GM21723 (cell line): ENCODE data around the gene TMEM19.

ENCODE experiments used
- ATAC-seq: cut with Tn5 transposase; IDR thresholded peaks from one replicate; pipeline ENCODE4 v1.9.1; 2021; ENCODE audit warnings: mild to moderate bottlenecking, moderate library complexity; ENCODE audit not compliant: unreplicated experiment

The TMEM19 gene

DNA sequence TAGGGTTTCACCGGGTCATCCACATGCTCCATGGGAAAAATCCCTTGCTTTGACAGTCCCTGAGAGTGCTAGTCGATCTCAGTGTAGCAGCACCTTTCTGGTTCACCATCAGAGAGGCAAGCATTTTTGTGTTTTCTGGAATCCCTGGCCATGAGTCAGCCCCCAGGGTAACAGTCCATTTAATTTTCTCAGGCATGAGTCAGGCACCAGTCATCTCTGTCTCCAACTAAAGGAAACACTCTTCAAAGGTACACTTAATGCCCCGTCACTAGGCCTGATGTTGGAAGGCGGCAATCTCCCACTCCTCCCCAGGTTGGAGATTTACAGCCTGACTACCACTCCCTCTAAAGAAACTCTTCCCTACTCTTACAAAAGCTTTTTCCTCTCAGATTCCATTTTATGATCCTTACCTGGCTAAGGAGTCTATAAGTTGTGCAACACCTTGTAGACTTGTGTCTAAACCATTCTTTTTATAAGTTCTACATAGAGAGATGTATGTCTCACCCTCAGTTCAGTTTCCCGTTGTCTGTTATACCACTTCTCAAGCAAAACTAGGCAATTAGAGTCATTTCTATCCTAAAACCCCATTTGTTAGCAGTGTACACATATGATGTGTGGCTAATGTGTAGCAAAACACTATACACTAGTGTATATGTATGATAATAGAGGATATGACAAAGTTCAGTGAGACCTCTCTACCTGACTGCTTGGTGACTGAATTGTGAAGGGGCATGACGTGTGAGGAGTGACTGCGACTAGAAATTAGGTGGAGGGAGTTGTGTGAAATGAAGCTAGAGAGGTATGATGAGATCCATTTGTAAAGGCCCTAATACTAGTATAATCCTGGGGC lies 24.6 kb downstream of the TMEM19 start:
- no peak for ATAC-seq

DNA sequence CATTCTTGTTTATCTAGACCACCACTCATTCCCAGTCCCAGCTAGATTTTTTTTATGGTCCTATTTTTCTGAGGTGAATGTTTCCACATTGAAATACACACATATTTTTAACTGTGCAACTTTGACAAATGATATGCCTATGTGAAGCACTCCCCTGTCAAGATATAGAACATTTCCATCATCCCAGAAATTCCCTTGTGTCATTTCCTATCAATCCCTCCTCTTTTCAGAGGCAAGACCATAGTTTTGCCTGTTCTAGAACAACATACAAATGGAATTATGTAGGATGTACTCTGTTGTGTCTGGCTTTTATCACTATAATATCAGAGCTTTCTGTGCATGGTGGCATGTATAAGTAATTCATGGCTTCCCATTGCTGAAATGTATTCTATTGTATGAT lies 32.7 kb downstream of the TMEM19 start:
- ATAC-seq, result no peak

DNA sequence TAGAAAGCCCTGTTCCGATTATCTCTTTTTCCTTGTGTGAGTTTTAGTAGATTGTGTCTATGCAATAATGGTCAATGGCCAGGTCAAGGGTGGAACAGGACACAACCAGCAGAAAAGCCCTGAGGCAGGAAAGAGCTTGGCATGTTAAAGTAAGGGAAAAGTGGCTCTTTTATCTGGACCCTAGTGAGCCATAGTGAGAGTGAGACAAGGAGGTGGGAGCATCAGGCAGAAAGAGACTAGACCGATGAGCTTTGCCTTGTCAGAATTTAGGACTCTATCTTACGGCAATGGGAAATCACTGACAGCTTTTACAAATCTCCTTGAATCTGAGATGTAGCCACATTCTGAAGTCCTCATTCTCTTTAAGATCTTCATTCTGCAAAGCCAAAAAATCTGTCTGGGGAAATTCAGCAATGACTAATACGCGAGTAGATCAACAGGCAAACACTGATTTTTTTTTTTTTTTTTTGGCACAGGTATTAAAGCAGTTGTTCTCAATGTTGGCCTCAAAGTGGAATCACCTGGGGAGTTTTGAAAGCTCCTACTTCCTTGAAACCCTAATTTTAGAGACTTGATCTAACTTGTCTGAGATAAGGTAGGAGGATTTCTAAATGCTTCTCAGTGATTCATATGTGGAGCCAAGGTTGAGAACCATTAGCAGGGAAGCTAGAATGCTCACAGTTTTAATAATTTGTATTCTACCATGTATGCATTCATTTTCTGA lies 33.9 kb downstream of the TMEM19 start:
- ATAC-seq, result no peak

DNA sequence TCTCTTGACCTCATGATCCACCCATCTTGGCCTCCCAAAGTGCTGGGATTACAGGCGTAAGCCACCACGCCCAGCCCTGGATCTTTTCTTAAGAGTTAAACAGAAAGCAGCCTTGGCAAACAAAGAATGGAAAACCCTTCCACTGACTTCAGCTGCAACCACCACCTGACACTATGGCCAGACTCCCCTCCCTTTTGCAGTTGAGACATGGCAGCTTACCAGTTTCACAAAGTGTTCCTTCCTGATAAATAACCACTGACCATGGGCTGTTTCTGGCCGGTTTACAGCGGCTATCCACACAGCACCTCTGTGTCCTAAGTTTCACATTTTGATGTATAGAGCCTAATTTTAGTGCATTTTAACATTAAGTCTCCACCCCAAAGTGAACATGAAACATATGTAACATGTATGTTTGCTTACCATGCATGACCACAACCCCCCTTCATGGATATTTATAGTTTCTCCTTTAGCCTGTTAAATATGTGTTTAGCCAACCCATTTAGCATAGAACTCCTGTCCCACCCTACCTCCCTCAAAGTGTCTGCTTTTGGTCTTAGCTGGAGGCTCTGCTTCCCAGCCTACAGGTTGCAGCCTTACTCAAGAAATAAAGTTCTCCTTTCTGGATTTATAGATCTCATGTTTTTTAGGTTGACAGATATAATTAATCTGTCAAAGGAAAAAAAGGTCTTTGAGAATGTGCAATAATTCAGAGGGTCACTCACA lies 36.1 kb downstream of the TMEM19 start:
- no peak for ATAC-seq

DNA sequence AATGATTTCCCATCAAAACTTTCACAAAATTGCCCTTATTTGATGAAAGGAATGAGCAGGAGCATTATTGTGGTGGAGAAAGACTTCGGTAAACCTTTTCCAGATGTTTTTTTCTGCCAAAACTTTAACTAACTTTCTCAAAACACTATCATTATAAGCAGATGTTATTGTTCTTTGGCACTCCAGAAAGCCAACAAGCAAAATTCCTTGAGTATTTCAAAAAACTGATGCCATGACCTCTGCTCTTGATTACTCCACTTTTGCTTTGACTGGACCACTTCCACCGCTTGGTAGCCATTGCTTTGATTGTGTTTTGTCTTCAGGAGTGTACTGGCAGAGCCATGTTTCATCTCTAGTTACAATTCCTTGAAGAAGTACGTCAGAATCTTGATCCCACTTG lies 39.1 kb downstream of the TMEM19 start:
- ATAC-seq, result no peak

DNA sequence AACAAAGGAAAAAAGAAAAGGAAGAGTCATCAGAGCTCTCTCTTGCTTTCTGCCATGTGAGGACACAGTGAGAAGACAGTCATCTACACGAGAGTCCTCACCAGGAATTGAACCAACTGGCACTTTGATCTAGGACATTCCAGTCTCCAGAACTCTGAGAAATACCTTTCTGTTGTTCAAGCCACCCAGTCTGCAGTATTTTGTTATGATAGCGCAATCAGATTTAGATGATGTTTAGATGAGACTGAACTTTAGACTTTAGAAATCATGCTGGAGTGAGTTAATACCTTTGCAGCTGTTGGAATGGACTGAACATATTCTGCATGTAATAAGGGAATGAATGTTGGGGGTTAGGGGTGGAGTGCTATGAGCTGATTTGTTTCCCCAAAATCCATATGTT lies 40.7 kb downstream of the TMEM19 start:
- no peak for ATAC-seq

DNA sequence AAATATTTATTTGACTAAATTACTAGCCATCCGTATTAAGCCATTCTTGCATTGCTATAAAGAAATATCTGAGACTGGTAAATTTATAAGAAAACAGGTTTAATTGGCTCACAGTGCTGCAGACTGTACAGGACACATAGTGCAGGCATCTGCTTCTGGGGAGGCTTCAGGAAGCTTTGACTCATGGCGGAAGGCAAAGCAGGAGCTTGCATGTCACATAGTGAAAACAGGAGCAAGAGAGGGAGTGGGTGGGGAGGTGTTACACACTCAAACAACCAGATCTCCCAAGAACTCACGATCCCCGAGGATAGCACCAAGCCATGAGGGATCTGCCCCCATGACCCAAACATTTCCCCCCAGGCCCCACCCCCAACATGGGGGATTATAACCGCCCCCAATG lies 42.1 kb downstream of the TMEM19 start:
- ATAC-seq, result no peak

DNA sequence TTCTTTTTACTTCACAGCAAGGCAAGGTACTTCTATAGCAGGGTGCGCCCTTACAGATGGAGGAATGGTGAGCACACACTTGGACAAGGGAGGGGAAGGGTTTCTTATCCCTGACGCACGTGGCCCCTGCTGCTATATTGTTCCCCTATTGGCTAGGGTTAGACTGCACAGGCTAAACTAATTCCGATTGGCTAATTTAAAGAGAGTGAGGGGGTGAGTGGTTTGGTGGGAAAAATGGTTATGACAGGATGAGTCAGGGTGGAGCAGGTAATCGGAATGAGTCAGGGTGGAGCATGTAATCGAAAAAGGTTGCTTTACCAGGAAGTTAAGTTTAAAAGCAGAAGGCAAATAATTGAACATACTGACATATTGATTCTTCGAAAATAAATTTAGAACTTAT lies 45.1 kb downstream of the TMEM19 start:
- ATAC-seq, result no peak

DNA sequence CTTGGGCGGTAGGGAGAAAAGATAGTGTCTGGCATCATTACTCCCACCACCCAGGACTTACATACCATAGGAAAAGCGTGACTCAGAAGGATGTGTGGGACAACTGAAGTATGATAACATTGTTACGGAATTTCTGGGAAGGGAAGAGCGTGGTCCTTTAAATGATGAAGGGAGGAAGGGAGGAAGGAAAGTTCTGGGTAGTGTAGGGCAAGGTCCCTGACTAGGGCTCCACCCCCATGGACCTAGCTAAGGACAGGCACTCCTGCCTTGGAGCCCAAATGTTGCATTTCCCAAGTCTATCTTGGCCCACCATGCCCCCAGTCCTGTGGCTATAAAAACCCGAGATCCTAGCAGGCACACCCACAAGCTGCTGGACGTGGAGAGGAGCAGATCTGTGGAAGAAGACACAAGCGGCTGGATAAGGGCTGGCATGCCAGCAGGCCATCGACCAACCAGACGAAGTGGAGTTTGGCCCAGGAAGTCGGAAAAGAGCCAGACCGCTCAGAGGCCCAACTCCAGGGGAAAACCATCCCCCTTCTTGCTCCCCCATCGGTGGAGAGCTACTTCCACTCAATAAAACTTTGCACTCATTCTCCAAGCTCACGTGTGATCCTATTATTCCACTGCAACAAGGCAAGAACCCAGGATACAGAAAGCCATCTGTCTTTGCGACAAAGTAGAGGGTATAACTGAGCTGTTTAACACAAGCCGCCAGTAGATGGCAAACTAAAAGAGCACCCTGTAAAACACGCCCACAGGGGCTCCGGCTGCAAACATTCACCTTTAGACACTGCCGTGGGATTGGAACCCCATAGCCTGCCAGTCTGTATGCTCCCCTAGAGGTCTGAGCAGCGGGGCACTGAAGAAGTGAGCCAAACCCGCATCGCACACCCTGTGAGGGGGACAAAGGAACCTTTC lies 45.8 kb downstream of the TMEM19 start:
- no peak for ATAC-seq

DNA sequence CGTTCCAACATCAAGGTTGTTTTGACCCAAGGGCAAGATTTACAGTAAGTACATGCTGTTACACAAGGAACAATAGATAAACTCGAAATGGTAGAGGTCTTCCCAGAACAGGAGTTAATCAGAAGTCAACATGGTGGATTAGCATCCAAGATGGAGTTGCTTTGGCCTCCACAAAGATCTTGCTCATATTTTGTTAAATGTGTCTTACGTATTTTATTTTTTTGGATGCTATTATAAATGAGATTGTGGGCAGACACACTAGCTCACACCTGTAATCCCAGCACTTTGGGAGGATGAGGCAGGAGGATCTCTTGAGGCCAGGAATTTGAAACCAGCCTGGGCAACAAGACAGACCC lies 46.5 kb downstream of the TMEM19 start:
- no peak for ATAC-seq

DNA sequence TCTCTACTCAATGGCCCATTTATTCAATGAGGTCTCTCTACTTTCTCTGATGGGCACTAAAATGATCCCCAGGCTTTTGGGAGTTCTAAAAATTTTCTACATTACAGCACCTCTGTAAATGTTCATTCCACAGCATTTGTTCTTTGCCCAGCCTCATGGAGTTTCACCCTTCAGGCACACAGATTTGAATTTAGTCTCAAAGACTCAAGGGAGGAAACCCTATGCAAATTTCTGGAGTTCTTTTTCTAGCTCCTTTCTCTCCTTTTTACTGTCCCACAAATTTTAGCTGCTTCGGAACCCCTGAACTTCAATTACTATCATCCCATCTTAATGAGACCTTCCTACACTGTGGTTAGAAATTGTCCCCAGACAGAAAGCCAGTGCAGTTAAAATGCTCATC lies 51.3 kb downstream of the TMEM19 start:
- no peak for ATAC-seq

DNA sequence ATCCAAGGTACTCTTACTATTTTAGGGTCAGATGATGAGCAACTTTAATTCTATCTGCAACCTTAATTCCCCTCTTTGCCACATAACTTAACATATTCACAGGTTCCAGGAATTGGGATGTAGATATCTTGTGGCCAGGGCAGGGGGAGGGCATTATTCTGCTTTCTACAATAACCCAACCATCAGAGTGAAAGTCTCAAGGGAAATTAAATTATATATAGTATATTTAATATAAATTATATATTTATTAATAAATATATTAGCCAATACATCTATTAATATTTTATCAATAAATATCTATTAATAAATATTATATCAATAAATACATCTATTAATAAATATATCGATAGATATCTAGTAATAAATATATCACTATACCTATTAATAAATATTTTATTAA lies 57.1 kb downstream of the TMEM19 start:
- no peak for ATAC-seq

DNA sequence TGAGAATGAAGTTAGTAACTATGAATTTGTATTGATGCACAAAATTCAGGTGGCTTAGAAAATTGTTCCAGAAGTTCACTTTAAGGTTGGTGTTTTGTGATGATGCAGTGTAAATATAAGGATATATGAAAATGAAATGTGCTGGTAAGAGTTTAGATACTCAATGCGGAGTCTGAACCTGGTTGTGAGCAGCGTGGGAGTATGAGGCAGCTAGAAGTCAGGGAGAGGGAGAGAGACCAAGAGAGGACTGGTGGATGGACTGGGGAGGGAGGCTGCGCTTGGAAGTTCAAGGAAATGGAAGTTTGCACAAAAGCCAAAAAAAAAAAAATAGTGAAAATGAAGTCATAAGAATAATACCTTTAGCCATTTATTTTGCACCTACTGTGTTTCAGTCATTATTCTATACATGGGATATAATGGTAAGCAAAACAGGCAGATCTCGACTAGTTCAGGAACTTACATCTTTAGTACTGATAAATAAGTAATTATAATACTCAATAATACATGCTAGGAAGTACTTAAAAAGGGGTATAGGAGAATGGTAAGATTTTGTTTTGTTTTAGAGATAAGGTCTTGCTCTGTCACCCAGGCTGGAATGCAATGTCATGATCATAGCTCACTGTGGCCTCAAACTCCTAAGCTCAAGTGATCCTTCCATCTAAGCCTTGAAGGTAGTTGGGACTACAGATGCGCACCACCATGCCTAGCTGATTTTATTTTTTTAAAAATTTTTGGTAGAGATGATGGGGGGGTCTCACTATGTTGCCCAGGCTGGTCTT lies 58.8 kb downstream of the TMEM19 start:
- no peak for ATAC-seq

DNA sequence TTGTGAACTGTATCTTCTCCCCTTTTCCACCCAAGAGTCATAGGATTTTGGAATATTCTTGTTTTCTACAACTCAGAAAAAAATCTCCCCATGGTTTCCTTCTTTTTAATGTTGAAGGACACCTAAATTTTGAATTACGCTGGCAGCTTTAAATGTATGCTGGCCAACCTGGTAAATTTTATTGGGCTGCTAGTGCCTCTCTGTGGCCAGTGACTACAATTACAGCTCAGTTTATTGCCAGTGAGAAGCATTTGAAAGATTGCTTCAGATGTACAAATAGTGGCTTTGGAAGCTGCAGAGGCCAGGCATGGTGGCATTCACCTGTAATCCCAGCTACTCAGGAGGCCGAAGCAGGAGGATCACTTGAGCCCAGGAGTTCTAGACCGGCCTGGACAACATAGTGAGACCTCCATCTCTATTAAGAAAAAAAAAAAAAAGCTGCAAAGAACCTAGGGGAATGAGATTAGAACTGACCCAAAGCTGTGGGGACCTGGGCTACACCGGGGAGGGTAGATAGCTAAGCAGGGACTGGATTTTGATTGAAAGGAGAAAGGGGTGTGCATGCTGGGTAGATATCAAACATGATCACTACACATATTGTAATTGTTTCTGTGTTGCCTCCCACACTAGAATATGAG lies 61.2 kb downstream of the TMEM19 start:
- ATAC-seq, result peak; percentile 97

DNA sequence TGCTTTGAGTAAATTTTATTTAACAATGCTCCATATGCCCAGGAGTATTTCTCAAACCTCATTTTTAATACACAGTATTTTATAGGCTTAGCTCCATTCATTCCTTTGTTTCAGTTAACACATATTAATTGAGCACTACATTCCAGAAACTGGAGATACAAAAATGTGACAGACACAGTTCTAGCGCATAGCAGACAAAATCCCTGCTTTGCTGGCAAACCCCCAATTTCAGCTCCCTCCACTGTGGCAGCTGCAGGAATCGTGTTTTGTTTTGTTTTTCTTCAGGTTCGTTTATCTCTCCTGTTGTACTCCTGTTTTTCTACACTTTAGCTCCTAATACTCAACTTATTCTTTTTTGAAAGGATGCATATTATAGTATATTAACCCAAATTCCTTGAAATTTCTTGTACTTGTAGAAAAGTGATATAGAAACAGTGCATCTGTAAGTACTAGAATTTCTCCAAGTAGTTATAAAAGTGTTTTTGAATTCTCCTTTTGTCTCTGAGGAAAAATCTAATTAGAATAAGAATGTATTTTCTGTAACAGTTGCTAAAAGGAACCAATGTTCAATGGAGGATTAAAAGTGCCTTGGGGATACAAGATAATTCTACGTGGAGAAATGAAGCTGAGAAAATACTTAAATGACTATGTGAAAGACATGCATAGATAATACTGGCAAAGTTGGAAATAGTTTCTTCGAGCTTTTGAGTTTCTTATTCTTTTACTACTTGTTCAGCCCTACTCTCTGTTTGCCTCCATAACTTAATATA lies 62.4 kb downstream of the TMEM19 start:
- no peak for ATAC-seq

DNA sequence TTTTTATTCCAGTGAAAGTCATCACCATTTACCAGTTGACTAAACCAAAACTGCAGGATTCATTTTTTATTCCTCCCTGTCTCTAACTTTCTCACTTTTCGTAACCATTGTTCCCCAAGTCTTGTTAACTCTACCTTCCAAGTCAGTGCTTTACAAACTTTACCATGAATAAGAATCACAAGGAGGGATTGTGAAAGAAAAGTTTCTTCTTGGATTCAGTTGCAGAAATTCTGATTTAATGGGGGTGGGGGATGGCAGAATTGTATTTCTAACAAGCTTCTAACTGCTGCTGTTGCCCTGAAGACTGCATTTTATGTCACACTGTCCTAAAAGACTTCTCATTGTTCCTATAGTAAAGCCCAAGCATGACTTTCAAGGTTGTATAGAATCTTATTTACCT lies 63.8 kb downstream of the TMEM19 start:
- no peak for ATAC-seq

DNA sequence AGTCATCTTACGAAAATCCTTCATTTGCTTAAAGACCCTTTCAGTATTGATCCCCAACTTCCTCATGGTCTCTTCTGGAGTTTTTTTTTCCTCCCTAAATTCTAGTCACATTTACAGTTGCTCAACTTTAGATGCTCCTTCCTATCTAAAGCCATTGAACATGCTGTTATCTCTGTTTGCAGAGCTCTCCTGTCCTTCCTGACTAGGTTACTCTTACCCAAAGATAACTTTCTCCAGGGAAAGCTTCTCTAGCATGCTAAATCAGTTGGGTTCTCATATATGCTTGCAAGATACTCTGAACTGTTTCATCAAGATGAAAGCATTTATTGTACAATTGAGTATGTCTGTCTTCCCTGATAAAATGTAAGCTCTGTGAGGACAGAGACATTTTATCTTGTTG lies 67.0 kb downstream of the TMEM19 start:
- no peak for ATAC-seq
